Epithelial cell of prostate (primary cell): ENCODE data around the gene FSHR.

Experiments
- DNase-seq: peaks from one replicate; pipeline ENCODE4 v3.0.0-alpha.2; 2011; ENCODE audit warnings: low read depth, low spot score
- H3K27ac ChIP-seq: fragments of 450-650 bp; 2 replicates; pipeline ENCODE4 v1.5.1; 2017; ENCODE audit warnings: mild to moderate bottlenecking

FSHR gene

GRCh38 chr2:49037197-49037596 lies 117.1 kb downstream of the FSHR start:
- no peak for DNase-seq
- H3K27ac ChIP-seq = no peak overlapping the region

- no peak for DNase-seq
- H3K27ac ChIP-seq = no peak overlapping the region
These were observed 118.8 kb downstream of the FSHR start for GRCh38 chr2:49035481-49035880.

- H3K27ac ChIP-seq = no peak overlapping the region
- DNase-seq = no peak
These were observed 120.7 kb downstream of the FSHR start for GRCh38 chr2:49033394-49034185.

GRCh38 chr2:49032936-49033335 lies 121.4 kb downstream of the FSHR start:
- H3K27ac ChIP-seq = no peak overlapping the region
- no peak for DNase-seq

GRCh38 chr2:49032126-49032525 lies 122.2 kb downstream of the FSHR start:
- no peak for DNase-seq
- H3K27ac ChIP-seq = no peak overlapping the region

- H3K27ac ChIP-seq = no peak overlapping the region
- DNase-seq = no peak
These were observed 124.9 kb downstream of the FSHR start for GRCh38 chr2:49029406-49029805.

GRCh38 chr2:49028101-49028500 lies 126.2 kb downstream of the FSHR start:
- no peak for DNase-seq
- no peak overlapping the region for H3K27ac ChIP-seq

- DNase-seq = no peak
These were observed 127.6 kb downstream of the FSHR start for GRCh38 chr2:49026706-49027105.

GRCh38 chr2:49021271-49021670 lies 133.0 kb downstream of the FSHR start:
- no peak for DNase-seq
- H3K27ac ChIP-seq = no peak overlapping the region

More at GRCh38 chr2:49026706-49027105, 127.6 kb downstream of the FSHR start:
- no peak overlapping the region for H3K27ac ChIP-seq

- DNase-seq = no peak
- no peak overlapping the region for H3K27ac ChIP-seq
These were observed 149.1 kb downstream of the FSHR start for GRCh38 chr2:49005261-49005660.

- no peak for DNase-seq
- no peak overlapping the region for H3K27ac ChIP-seq
These were observed 150.2 kb downstream of the FSHR start for GRCh38 chr2:49004036-49004626.

- no peak for DNase-seq
- H3K27ac ChIP-seq = no peak overlapping the region
These were observed 151.1 kb downstream of the FSHR start for GRCh38 chr2:49003201-49003600.

GRCh38 chr2:49002750-49003149 lies 151.6 kb downstream of the FSHR start:
- H3K27ac ChIP-seq = no peak overlapping the region
- DNase-seq = no peak

GRCh38 chr2:49000695-49001094 lies 153.6 kb downstream of the FSHR start:
- H3K27ac ChIP-seq = no peak overlapping the region
- DNase-seq = no peak

GRCh38 chr2:48998449-48998848 lies 155.9 kb downstream of the FSHR start:
- H3K27ac ChIP-seq = no peak overlapping the region
- DNase-seq = no peak

- no peak for DNase-seq
- H3K27ac ChIP-seq = no peak overlapping the region
These were observed 160.7 kb downstream of the FSHR start for GRCh38 chr2:48993576-48993975.

GRCh38 chr2:48991415-48992131 lies 162.7 kb downstream of the FSHR start:
- no peak overlapping the region for H3K27ac ChIP-seq
- no peak for DNase-seq

GRCh38 chr2:48984922-48985321 lies 169.4 kb downstream of the FSHR start:
- no peak for DNase-seq
- no peak overlapping the region for H3K27ac ChIP-seq

- H3K27ac ChIP-seq = no peak overlapping the region
- no peak for DNase-seq
These were observed 170.8 kb downstream of the FSHR start for GRCh38 chr2:48983551-48983950.

GRCh38 chr2:48982887-48983435 lies 171.4 kb downstream of the FSHR start:
- DNase-seq = no peak

GRCh38 chr2:48980846-48981245 lies 173.5 kb downstream of the FSHR start:
- no peak for DNase-seq
- no peak overlapping the region for H3K27ac ChIP-seq

More at GRCh38 chr2:48982887-48983435, 171.4 kb downstream of the FSHR start:
- H3K27ac ChIP-seq = no peak overlapping the region
